ENCODE data around the gene FHIT.

Gene FHIT

GRCh38 chr3:60779637-60780036 is 471.6 kb downstream of the FHIT start:
- TF ChIP-seq CTCF (IDR thresholded peaks at IDR 0.05; ENCODE audit: low read depth, low read length) = no peak
- DNase-seq (ENCODE audit: low read depth in 2 of 2) = no peak
- no peak overlapping the region for H3K4me3 ChIP-seq (replicated peaks in 1 of 2; ENCODE audit: low read depth in 2 of 2, low read length in 2 of 2)

DNA sequence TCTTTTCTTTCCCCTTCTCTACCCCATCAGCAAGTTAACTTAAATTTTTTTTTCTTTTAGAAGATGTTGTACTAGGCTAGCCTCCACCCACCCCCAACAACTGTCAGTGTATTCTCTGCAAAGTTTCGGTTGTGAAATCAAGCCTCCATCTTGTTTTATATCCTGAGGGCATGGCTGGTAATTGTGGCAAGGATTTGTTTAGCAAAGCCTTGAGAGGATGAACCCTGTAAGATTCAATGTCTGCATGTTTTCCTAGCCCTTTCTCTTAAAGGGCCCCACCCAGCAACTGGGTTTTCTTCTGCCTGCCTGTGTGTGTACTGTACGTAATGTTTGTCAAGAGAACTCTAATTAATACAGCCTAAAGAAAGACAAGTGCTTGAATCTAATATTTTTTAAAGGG is 475.3 kb downstream of the FHIT start:
- no peak for TF ChIP-seq CTCF (IDR thresholded peaks at IDR 0.05; ENCODE audit: low read depth, low read length)
- no peak overlapping the region for H3K4me3 ChIP-seq (replicated peaks in 1 of 2; ENCODE audit: low read depth in 2 of 2, low read length in 2 of 2)
- no peak for DNase-seq (ENCODE audit: low read depth in 2 of 2)

- H3K4me3 ChIP-seq (replicated peaks in 1 of 2; ENCODE audit: low read depth in 2 of 2, low read length in 2 of 2) = no peak overlapping the region
- TF ChIP-seq CTCF (IDR thresholded peaks at IDR 0.05; ENCODE audit: low read depth, low read length) = no peak
- DNase-seq (ENCODE audit: low read depth in 2 of 2) = no peak
Observed at GRCh38 chr3:60774617-60775016, 476.6 kb downstream of the FHIT start.

GRCh38 chr3:60772584-60772983 is 478.7 kb downstream of the FHIT start:
- TF ChIP-seq CTCF (IDR thresholded peaks at IDR 0.05; ENCODE audit: low read depth, low read length) = no peak
- no peak overlapping the region for H3K4me3 ChIP-seq (replicated peaks in 1 of 2; ENCODE audit: low read depth in 2 of 2, low read length in 2 of 2)

GRCh38 chr3:60771766-60772165 is 479.5 kb downstream of the FHIT start:
- no peak for TF ChIP-seq CTCF (IDR thresholded peaks at IDR 0.05; ENCODE audit: low read depth, low read length)
- no peak for DNase-seq (ENCODE audit: low read depth in 2 of 2)
- no peak overlapping the region for H3K4me3 ChIP-seq (replicated peaks in 1 of 2; ENCODE audit: low read depth in 2 of 2, low read length in 2 of 2)

More at GRCh38 chr3:60772584-60772983, 478.7 kb downstream of the FHIT start:
- no peak for DNase-seq (ENCODE audit: low read depth in 2 of 2)

GRCh38 chr3:60770532-60770931 is 480.7 kb downstream of the FHIT start:
- DNase-seq (ENCODE audit: low read depth in 2 of 2) = no peak

More at GRCh38 chr3:60770532-60770931, 480.7 kb downstream of the FHIT start:
- TF ChIP-seq CTCF (IDR thresholded peaks at IDR 0.05; ENCODE audit: low read depth, low read length) = no peak
- no peak overlapping the region for H3K4me3 ChIP-seq (replicated peaks in 1 of 2; ENCODE audit: low read depth in 2 of 2, low read length in 2 of 2)

All from cardiac fibroblast (primary cell).